Activated T-cell treated with anti-CD3 and anti-CD28 coated beads, Interleukin-2, amount 50 U/mL, for 72 hours (primary cell): ENCODE measurements around the gene GRID2. TPM values are rescaled to one million over a fixed set of nuclear protein-coding genes. Genes with fewer than 3 reads are reported as not detected.

Source experiments
- ATAC-seq, 2 donors: fragments of 150-1000 bp; cut with Tn5 transposase; replicated peaks in 1 of 2; 2 replicates each; pipeline ENCODE4 v1.10.0; 2021; ENCODE audit warnings: moderate library complexity in 2 of 2, mild to moderate bottlenecking in 1 of 2
- DNase-seq, 2 donors: peaks; one replicate each; pipeline ENCODE4 v3.0.0; 2021 to 2022; ENCODE audit warnings: mixed read lengths in 1 of 2
- H3K27ac Mint-ChIP-seq: one replicate; pipeline ENCODE4 v1.8.0; 2022; ENCODE audit warnings: mild to moderate bottlenecking, moderate library complexity, mixed read lengths
- H3K27me3 Mint-ChIP-seq: one replicate; pipeline ENCODE4 v1.8.0; 2022; ENCODE audit warnings: low read depth, mixed read lengths
- H3K36me3 Mint-ChIP-seq, 2 donors: one replicate each; pipeline ENCODE4 v1.8.0; 2022; ENCODE audit warnings: mixed read lengths in 2 of 2, mild to moderate bottlenecking in 1 of 2; ENCODE audit not compliant: insufficient read depth in 2 of 2
- H3K4me1 Mint-ChIP-seq: one replicate; pipeline ENCODE4 v1.8.0; 2022; ENCODE audit warnings: low read depth, mixed read lengths
- H3K4me3 Mint-ChIP-seq, 2 donors: one replicate each; pipeline ENCODE4 v1.8.0; 2022; ENCODE audit warnings: mild to moderate bottlenecking in 2 of 2, mixed read lengths in 2 of 2, moderate library complexity in 2 of 2
- H3K9me3 Mint-ChIP-seq, 2 donors: one replicate each; pipeline ENCODE4 v1.8.0; 2022; ENCODE audit warnings: mixed read lengths in 2 of 2
- total RNA-seq, 2 donors: library from RNA; stranded (reverse); gene quantifications; one replicate each; pipeline ENCODE4 v1.2.3, GENCODE V29; 2022

Gene GRID2
- not detected for total RNA-seq

DNA sequence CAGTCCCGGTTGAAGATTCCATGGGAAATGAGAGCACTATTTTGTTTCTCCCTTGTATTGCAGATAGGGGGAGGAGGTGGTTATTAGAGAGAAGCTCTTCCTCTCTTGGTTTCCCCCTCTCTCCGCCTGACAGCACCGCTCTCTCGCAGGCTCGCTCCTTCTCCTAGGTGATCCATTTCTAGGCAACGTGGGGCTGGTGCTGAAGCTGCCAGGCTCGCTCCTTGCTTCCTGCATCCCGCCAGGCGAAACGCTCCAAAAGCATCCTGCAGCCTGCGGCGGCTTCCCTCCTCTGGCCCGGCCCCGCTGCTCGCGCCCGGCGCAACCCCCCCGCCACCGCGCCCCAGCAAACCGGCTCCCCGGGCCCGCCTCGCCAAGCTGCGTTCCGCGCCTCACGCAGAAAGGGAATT is at the start of gene GRID2:
TSS of gene GRID2 (plus strand) at position 346 of the 407 bp plus-strand sequence.
- DNase-seq (no peak), ATAC-seq (no peak)
- H3K9me3 Mint-ChIP-seq: no peaks in the 10 kb centered on the region
- H3K4me3 Mint-ChIP-seq: peak within 1 kb of the TSS in 1 of 2 donors; percentile 15
- H3K27ac Mint-ChIP-seq: no peak within 1 kb of the TSS
- peaks cover 8% of the 10 kb centered on the region for H3K4me1 Mint-ChIP-seq
- peaks cover 33% of the 10 kb centered on the region for H3K27me3 Mint-ChIP-seq
- peaks cover 0 to 4% of the 10 kb centered on the region in 2 donors for H3K36me3 Mint-ChIP-seq

GRCh38 chr4:92253986-92254671 is 49.6 kb upstream of the GRID2 start:
- no peak overlapping the region for H3K4me3 Mint-ChIP-seq
- peaks cover 12 to 13% of the 10 kb centered on the region in 2 donors for H3K9me3 Mint-ChIP-seq
- H3K27ac Mint-ChIP-seq: no peak overlapping the region
- peaks cover 0 to 1% of the 10 kb centered on the region in 2 donors for H3K36me3 Mint-ChIP-seq
- no peaks in the 10 kb centered on the region for H3K4me1 Mint-ChIP-seq
- no peak for ATAC-seq
- no peaks in the 10 kb centered on the region for H3K27me3 Mint-ChIP-seq
- no peak for DNase-seq

DNA sequence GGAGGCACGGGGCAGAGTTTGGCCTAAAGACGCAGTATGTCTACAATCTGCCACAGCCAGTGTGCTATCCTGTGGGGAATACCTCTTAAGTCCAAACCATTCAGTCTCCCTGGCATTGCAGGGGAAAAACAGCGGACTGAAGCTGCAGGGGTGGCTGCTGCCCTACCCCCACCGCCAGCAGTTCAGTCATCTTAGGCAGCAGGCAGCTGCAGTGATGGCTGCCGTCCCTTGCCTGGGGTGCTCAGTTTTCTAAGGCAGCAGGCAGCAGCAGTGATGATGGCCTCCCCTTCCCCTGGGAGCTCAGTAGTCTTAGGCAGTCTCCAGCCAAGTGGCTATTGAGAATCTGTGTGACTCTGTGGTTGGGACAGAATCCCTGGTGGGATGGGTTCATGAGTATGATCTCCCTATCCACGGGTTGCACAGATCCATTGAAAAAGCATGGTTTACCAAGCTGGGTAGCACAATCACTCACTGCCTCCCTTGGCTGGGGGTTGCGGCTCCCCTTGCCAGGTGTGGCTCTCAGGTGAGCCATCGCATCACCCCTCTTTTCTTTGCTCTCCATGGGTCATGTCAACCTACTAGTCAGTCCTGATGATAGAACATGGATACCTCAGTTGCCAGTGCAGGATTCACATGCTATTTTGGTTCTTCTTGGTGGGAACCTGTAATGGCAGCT is 48.9 kb upstream of the GRID2 start:
- Mint-ChIP-seq H3K4me3 (no peak overlapping the region), H3K9me3 (peaks cover 12 to 13% of the 10 kb centered on the region in 2 donors), H3K27ac (no peak overlapping the region), H3K27me3 (no peaks in the 10 kb centered on the region), H3K4me1 (no peaks in the 10 kb centered on the region), H3K36me3 (peaks cover 0 to 1% of the 10 kb centered on the region in 2 donors)
- ATAC-seq (no peak), DNase-seq (no peak)

DNA sequence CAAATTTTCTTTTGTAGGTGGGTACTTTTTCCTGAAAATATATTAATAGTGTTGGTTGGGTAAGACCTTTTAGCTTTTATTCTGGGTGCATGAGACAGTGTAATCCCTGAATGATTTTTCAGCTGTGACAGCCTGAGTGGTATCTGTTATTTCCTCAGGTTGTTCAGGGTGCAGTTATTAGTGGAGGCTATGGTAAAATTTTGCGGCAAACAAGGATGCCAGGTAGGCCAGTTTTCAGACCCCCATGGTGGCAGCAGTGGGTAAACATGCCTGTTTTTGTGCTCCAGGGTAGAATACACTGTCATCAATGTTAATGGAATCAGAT is 47.9 kb upstream of the GRID2 start:
- Mint-ChIP-seq H3K36me3 (peaks cover 0 to 1% of the 10 kb centered on the region in 2 donors), H3K9me3 (peaks cover 6 to 10% of the 10 kb centered on the region in 2 donors), H3K4me1 (no peaks in the 10 kb centered on the region), H3K4me3 (no peak overlapping the region), H3K27ac (no peak overlapping the region), H3K27me3 (no peaks in the 10 kb centered on the region)
- ATAC-seq (no peak), DNase-seq (no peak)

- Mint-ChIP-seq H3K4me3 (no peak overlapping the region), H3K9me3 (peaks cover 2 to 7% of the 10 kb centered on the region in 2 donors), H3K27me3 (no peaks in the 10 kb centered on the region), H3K27ac (no peak overlapping the region), H3K36me3 (peaks cover 0 to 1% of the 10 kb centered on the region in 2 donors), H3K4me1 (no peaks in the 10 kb centered on the region)
- no peak for DNase-seq
- no peak for ATAC-seq
Measured at GRCh38 chr4:92257931-92258857, 45.6 kb upstream of the GRID2 start.

DNA sequence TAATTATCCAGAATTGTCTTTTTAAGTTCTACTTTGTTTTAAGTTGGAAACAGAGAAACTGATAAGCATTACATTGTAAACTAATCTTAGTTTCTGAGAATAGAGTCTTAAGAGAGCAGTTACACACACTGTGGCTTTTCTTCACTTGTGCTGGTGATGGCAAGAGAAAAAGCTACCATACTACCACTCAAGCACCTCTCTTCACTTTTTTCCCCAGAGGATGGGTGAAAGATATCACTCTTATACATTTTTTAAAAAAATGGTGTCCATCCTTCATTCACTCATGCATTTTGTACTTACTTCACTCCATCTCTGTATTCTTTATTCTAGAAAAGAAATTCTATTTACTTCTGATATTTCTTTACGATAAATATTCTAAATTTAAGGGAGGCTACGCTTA is 42.5 kb upstream of the GRID2 start:
- ATAC-seq: no peak
- DNase-seq: no peak
- H3K36me3 Mint-ChIP-seq: no peaks in the 10 kb centered on the region
- no peak overlapping the region for H3K27ac Mint-ChIP-seq
- H3K4me1 Mint-ChIP-seq: no peaks in the 10 kb centered on the region
- peaks cover under 1 to 2% of the 10 kb centered on the region in 2 donors for H3K9me3 Mint-ChIP-seq
- no peak overlapping the region for H3K4me3 Mint-ChIP-seq
- no peaks in the 10 kb centered on the region for H3K27me3 Mint-ChIP-seq

- H3K9me3 Mint-ChIP-seq: peaks cover 0 to 2% of the 10 kb centered on the region in 2 donors
- H3K27me3 Mint-ChIP-seq: no peaks in the 10 kb centered on the region
- no peaks in the 10 kb centered on the region for H3K4me1 Mint-ChIP-seq
- H3K4me3 Mint-ChIP-seq: no peak overlapping the region
- ATAC-seq: no peak
- no peak overlapping the region for H3K27ac Mint-ChIP-seq
- DNase-seq: no peak
- H3K36me3 Mint-ChIP-seq: no peaks in the 10 kb centered on the region
Measured at GRCh38 chr4:92262371-92262770, 41.4 kb upstream of the GRID2 start.

DNA sequence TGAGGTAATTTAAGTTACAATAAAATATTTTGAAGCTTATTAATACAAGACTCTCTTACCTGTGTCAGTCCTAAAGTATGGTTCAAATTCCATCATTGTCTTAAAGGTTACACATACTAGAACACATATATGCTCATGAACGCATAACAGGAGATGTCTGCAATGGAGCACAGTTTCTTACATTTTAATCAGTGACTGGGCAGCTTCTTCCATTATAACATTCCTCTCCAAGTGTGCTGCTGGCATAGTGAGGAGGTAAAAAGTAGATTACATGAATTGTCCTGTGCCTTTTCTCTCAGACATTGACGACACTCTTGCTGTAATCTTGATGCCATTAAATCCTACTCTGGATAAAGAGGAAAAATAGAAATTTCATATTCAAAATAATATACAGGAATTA is 40.8 kb upstream of the GRID2 start:
- DNase-seq: no peak
- H3K36me3 Mint-ChIP-seq: no peaks in the 10 kb centered on the region
- no peaks in the 10 kb centered on the region for H3K4me1 Mint-ChIP-seq
- no peaks in the 10 kb centered on the region for H3K27me3 Mint-ChIP-seq
- no peak overlapping the region for H3K27ac Mint-ChIP-seq
- peaks cover 0 to 2% of the 10 kb centered on the region in 2 donors for H3K9me3 Mint-ChIP-seq
- no peak for ATAC-seq
- H3K4me3 Mint-ChIP-seq: no peak overlapping the region

- no peaks in the 10 kb centered on the region for H3K27me3 Mint-ChIP-seq
- DNase-seq: no peak
- no peaks in the 10 kb centered on the region for H3K9me3 Mint-ChIP-seq
- H3K4me1 Mint-ChIP-seq: no peaks in the 10 kb centered on the region
- no peaks in the 10 kb centered on the region for H3K36me3 Mint-ChIP-seq
- H3K27ac Mint-ChIP-seq: no peak overlapping the region
- H3K4me3 Mint-ChIP-seq: no peak overlapping the region
- ATAC-seq: no peak
Measured at GRCh38 chr4:92263575-92263974, 40.2 kb upstream of the GRID2 start.

DNA sequence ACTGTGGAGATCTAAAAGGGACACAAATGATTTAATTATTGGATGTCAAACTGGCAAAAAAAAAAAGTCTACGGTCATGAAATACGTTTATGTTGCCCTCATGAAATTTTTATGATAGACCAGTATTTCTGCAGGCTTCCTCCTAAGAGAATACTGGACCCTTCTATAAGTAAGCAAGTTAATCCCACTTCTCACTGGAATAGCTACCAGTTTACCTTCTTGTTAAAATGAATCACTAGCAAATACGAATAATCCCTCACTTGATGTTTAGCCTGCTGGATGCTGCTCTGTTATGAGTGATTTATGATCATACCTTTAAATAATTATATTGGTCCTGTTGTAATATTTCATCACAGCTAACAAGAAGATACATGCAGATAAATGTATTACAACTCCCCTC is 39.6 kb upstream of the GRID2 start:
- ATAC-seq (no peak), DNase-seq (no peak)
- Mint-ChIP-seq H3K27ac (no peak overlapping the region), H3K27me3 (no peaks in the 10 kb centered on the region), H3K4me1 (no peaks in the 10 kb centered on the region), H3K36me3 (no peaks in the 10 kb centered on the region), H3K9me3 (no peaks in the 10 kb centered on the region), H3K4me3 (no peak overlapping the region)

DNA sequence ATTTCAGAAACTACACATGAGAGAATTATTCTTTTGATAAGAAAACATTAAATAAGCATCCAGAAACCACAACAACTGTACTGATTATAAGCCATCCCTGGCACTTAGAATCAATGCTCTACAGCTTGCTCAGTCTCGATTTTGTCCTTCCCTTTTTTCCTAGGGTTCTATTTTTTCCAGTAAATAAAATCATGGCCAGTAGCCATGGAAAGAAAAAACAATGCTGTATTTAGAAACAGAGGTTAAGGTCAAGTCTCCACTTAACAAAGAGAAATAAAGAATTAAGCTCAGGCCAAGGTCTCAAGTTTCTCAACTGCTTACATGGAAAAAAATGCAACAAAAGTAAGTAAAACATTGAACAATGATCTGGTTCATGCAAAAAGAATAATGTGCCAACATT is 38.7 kb upstream of the GRID2 start:
- Mint-ChIP-seq H3K27me3 (no peaks in the 10 kb centered on the region), H3K27ac (no peak overlapping the region), H3K36me3 (no peaks in the 10 kb centered on the region), H3K9me3 (no peaks in the 10 kb centered on the region), H3K4me1 (no peaks in the 10 kb centered on the region), H3K4me3 (no peak overlapping the region)
- ATAC-seq (no peak), DNase-seq (no peak)

DNA sequence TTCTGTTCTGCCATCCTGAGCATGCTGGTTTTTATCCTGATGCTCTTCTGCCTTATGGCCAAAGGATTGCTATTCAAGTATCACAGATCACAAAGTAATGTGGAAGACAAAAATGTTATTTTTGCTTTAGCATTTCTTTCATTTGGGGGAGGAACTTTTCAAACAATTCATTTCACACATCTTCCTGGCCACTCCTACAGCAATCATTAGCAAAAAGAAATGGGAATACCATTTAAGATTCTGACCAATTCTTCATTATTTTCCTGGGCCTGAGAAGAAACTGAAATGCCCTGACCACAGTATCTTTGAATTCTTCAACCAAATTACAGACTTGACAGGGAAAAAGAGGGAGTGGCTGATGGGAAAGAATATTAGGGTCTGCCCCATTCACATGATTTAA is 38.0 kb upstream of the GRID2 start:
- no peaks in the 10 kb centered on the region for H3K27me3 Mint-ChIP-seq
- no peaks in the 10 kb centered on the region for H3K4me1 Mint-ChIP-seq
- no peak overlapping the region for H3K4me3 Mint-ChIP-seq
- no peaks in the 10 kb centered on the region for H3K36me3 Mint-ChIP-seq
- H3K9me3 Mint-ChIP-seq: peaks cover 0 to 3% of the 10 kb centered on the region in 2 donors
- DNase-seq (no peak), ATAC-seq (no peak)
- no peak overlapping the region for H3K27ac Mint-ChIP-seq

DNA sequence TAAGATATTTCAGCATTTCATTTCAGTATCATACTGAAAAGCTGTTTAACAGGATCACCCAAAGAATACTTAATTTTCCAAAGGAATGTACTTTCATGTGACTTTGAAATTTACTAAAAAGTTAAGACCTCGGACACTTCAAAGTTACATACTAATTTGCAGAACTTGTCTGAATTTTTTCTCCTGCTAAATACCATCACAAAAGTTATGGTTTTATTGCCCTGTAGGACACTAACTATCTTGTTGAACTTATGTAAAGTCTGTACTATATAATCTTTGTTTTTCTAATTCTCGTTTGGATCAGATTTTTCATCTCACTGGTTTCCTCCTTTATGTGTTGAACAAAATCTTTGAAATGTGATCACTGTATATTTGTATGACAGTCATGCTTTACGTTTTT is 37.2 kb upstream of the GRID2 start:
- no peaks in the 10 kb centered on the region for H3K36me3 Mint-ChIP-seq
- DNase-seq (no peak), ATAC-seq (no peak)
- H3K27ac Mint-ChIP-seq: no peak overlapping the region
- peaks cover 0 to 3% of the 10 kb centered on the region in 2 donors for H3K9me3 Mint-ChIP-seq
- H3K4me3 Mint-ChIP-seq: no peak overlapping the region
- no peaks in the 10 kb centered on the region for H3K4me1 Mint-ChIP-seq
- no peaks in the 10 kb centered on the region for H3K27me3 Mint-ChIP-seq
